SU-DHL-6 (cell line): ENCODE data around the gene SFI1.

Source experiments
- H2AFZ ChIP-seq: fragments of 200-600 bp; sonication (generic); 2 replicates; pipeline ENCODE4 v1.6.1; 2014; ENCODE audit warnings: low read depth, mild to moderate bottlenecking, moderate library complexity, mixed read lengths, antibody characterized with exemption, low read length; ENCODE audit not compliant: severe bottlenecking
- H3F3A ChIP-seq: fragments of 200-600 bp; shearing (Covaris generic); 2 replicates; pipeline ENCODE4 v1.6.0; 2016; ENCODE audit warnings: antibody characterized with exemption, mild to moderate bottlenecking; ENCODE audit not compliant: insufficient read depth
- H3K27ac ChIP-seq: fragments of 200-600 bp; sonication (generic); 2 replicates; pipeline ENCODE4 v1.5.1; 2016; ENCODE audit warnings: low read depth, mild to moderate bottlenecking, low read length, moderate library complexity, mixed read lengths
- H3K27me3 ChIP-seq: fragments of 200-600 bp; sonication (generic), shearing (Covaris generic); 2 replicates; pipeline ENCODE4 v1.6.0; 2014; ENCODE audit warnings: mild to moderate bottlenecking, low read length
- H3K36me3 ChIP-seq: fragments of 200-600 bp; sonication (generic); 2 replicates; pipeline ENCODE4 v1.6.1; 2014; ENCODE audit warnings: mild to moderate bottlenecking, low read length, mixed read lengths
- H3K4me2 ChIP-seq: fragments of 300-600, 200-600 bp; shearing (Covaris generic), sonication (generic); 2 replicates; pipeline ENCODE4 v1.6.0; 2014; ENCODE audit warnings: low read length, low read depth, mild to moderate bottlenecking; ENCODE audit not compliant: poor library complexity, severe bottlenecking
- H3K4me3 ChIP-seq: fragments of 200-600 bp; sonication (generic); 2 replicates; pipeline ENCODE4 v1.5.1; 2014; ENCODE audit warnings: antibody characterized with exemption, low read length, mild to moderate bottlenecking, mixed read lengths; ENCODE audit not compliant: insufficient read depth, poor library complexity, severe bottlenecking
- H3K79me2 ChIP-seq: fragments of 200-600 bp; sonication (generic); 2 replicates; pipeline ENCODE4 v1.6.1; 2014; ENCODE audit warnings: mild to moderate bottlenecking, low read length, moderate library complexity; ENCODE audit not compliant: insufficient read depth
- H3K9ac ChIP-seq: fragments of 200-600 bp; sonication (generic); 2 replicates; pipeline ENCODE4 v1.7.0; 2014; ENCODE audit warnings: mild to moderate bottlenecking, low read length
- H3K9me2 ChIP-seq: fragments of 200-600 bp; sonication (generic); replicated peaks from 2 replicates; pipeline ENCODE4 v1.6.1; 2014; ENCODE audit warnings: low read length; ENCODE audit not compliant: insufficient read depth
- H3K9me3 ChIP-seq: fragments of 200-600 bp; sonication (generic); 2 replicates; pipeline ENCODE4 v1.6.1; 2014; ENCODE audit warnings: low read length, mixed read lengths; ENCODE audit not compliant: insufficient read depth
- H4K20me1 ChIP-seq: fragments of 200-600 bp; sonication (generic); 2 replicates; pipeline ENCODE4 v1.6.1; 2014; ENCODE audit warnings: low read depth, mild to moderate bottlenecking, antibody characterized with exemption, low read length, moderate library complexity, mixed read lengths
- EZH2phosphoT487 ChIP-seq: fragments of 200-600 bp; sonication (generic), shearing (Covaris generic); conservative IDR thresholded peaks from 2 replicates; pipeline ENCODE4 v1.6.1; 2018; ENCODE audit warnings: mild to moderate bottlenecking, antibody characterized with exemption, low read length, moderate library complexity, mixed read lengths
- TF ChIP-seq, protein P1 (sequence below): fragments of 200-600 bp; sonication (generic); IDR thresholded peaks from one replicate; pipeline ENCODE4 v1.5.1; 2017; ENCODE audit warnings: antibody characterized with exemption, mild to moderate bottlenecking, low read length, moderate library complexity; ENCODE audit not compliant: insufficient read depth, poor library complexity, severe bottlenecking

Gene SFI1

DNA sequence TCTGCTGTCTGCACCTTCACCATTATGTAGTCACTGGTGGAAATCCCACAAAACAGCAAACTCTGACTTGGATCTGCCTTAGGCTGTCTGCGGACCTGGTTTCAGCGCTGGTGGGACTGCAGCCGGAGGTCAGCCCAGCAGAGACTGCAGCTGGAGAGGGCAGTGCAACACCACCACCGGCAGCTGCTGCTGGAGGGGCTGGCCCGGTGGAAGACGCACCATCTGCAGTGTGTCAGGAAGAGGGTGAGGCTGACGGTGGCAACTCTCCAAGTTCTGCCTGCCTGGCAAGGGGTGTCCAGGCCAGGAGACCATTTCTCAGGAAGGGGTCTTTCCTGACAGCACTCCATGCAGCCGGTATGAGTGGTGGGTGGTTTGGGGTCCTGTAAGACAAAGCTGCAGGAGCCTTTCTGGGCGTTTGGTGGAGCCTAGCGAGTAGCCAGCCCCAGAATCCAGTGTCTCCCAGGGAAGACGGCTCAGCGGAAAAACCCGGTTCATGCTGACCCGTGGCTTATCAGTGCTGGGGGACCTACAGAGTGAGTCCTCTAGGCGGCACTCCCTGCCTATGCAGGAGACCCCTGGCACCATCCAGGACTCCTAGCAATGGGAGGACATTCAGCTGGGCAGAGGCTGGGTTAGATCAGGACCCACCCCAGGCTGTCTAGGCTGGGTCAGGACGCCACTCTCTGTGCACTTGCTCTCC is 114.9 kb downstream of the SFI1 start:
- Histone ChIP-seq H3K79me2 (no peaks in the 10 kb centered on the region), H3K9me2 (no peaks in the 10 kb centered on the region), H3K4me3 (no peak overlapping the region), H2AFZ (no peak overlapping the region), H3K9me3 (no peaks in the 10 kb centered on the region), H3K27ac (no peak overlapping the region), H3K4me2 (no peak overlapping the region), H3K27me3 (no peaks in the 10 kb centered on the region), H3F3A (no peaks in the 10 kb centered on the region), H3K36me3 (no peaks in the 10 kb centered on the region), H4K20me1 (no peaks in the 10 kb centered on the region), H3K9ac (no peak overlapping the region)
- no peak for TF ChIP-seq EZH2phosphoT487
- TF ChIP-seq, protein P1, sequence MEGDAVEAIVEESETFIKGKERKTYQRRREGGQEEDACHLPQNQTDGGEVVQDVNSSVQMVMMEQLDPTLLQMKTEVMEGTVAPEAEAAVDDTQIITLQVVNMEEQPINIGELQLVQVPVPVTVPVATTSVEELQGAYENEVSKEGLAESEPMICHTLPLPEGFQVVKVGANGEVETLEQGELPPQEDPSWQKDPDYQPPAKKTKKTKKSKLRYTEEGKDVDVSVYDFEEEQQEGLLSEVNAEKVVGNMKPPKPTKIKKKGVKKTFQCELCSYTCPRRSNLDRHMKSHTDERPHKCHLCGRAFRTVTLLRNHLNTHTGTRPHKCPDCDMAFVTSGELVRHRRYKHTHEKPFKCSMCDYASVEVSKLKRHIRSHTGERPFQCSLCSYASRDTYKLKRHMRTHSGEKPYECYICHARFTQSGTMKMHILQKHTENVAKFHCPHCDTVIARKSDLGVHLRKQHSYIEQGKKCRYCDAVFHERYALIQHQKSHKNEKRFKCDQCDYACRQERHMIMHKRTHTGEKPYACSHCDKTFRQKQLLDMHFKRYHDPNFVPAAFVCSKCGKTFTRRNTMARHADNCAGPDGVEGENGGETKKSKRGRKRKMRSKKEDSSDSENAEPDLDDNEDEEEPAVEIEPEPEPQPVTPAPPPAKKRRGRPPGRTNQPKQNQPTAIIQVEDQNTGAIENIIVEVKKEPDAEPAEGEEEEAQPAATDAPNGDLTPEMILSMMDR = no peak

DNA sequence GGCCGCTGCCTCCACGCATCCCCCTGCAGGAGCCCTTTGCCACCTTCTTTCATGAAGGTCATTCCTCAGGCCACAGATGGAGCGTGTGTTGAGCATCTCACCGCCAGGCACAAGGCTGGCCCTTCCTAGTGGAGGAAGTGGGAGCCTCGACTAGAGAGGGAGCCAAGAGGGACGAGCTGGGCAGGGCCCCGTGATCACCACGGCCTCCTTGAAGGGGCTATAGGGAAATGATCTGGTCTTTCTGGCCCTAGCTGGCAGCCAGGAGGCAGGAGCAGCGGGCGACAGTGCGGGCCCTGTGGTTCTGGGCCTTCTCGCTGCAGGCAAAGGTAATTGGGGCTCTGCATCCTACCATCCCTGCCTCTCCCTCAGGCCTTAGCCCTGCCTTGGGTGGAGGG is 116.6 kb downstream of the SFI1 start:
- H2AFZ ChIP-seq = no peak overlapping the region
- no peaks in the 10 kb centered on the region for H3K9me2 ChIP-seq
- H3K9me3 ChIP-seq = no peaks in the 10 kb centered on the region
- H3K36me3 ChIP-seq = no peaks in the 10 kb centered on the region
- 0 out of 2 replicates have a peak, but pooled peaks cover under 1% of the 10 kb centered on the region for H3F3A ChIP-seq
- no peak overlapping the region for H3K4me2 ChIP-seq
- no peak overlapping the region for H3K4me3 ChIP-seq
- H3K79me2 ChIP-seq = no peaks in the 10 kb centered on the region
- H4K20me1 ChIP-seq = no peaks in the 10 kb centered on the region
- no peak for TF ChIP-seq EZH2phosphoT487
- TF ChIP-seq, protein P1 = no peak
- no peak overlapping the region for H3K9ac ChIP-seq
- H3K27me3 ChIP-seq = no peaks in the 10 kb centered on the region
- H3K27ac ChIP-seq = no peak overlapping the region

DNA sequence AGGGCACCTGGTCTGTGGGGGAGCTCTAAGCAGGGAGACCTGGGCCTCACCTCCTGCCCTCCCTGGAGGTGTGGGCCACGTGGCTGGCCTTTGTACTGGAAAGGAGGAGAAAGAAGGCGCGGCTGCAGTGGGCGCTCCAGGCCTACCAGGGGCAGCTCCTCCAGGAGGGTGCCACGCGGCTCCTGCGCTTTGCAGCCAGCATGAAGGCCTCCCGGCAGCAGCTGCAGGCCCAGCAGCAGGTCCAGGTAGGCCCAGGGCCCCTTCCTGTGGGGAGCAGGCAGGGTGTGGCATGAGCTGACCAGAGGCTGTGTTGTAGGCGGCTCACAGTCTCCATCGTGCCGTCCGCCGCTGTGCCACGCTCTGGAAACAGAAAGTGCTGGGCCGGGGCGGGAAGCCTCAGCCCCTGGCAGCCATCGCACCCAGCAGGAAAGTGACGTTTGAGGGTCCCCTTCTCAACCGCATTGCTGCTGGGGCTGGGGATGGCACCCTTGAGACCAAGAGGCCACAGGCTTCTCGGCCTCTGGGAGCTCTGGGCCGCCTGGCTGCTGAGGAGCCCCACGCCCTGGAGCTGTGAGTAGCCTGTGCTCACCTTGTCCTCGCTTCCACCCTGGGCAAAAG is 117.1 kb downstream of the SFI1 start:
- H3K36me3 ChIP-seq = no peaks in the 10 kb centered on the region
- H2AFZ ChIP-seq = no peak overlapping the region
- H3K9me3 ChIP-seq = no peaks in the 10 kb centered on the region
- H3K79me2 ChIP-seq = no peaks in the 10 kb centered on the region
- peaks cover 6% of the 10 kb centered on the region for H3F3A ChIP-seq
- H3K4me2 ChIP-seq = no peak overlapping the region
- H3K9me2 ChIP-seq = no peaks in the 10 kb centered on the region
- no peaks in the 10 kb centered on the region for H4K20me1 ChIP-seq
- TF ChIP-seq EZH2phosphoT487 = no peak
- TF ChIP-seq, protein P1 = no peak
- H3K4me3 ChIP-seq = no peak overlapping the region
- no peak overlapping the region for H3K9ac ChIP-seq
- no peak overlapping the region for H3K27ac ChIP-seq
- H3K27me3 ChIP-seq = no peaks in the 10 kb centered on the region
